GM19328 (cell line): Measurements from ENCODE around the gene FSD1.
"Not testable (repeated sequence)": the region's sequence is repeated elsewhere in the genome, so short reads cannot be mapped to it uniquely, and the experiment has no call there.

Experiments used
- ATAC-seq: cut with Tn5 transposase; IDR thresholded peaks from one replicate; pipeline ENCODE4 v1.9.1; 2021; ENCODE audit warnings: mild to moderate bottlenecking, moderate library complexity; ENCODE audit not compliant: unreplicated experiment

The FSD1 gene

GRCh38 chr19:4342314-4342614 is 37.9 kb downstream of the FSD1 start:
- no peak for ATAC-seq

GRCh38 chr19:4342615-4343369 is 38.4 kb downstream of the FSD1 start:
- peak; percentile 89 for ATAC-seq

GRCh38 chr19:4343370-4344307 is 39.2 kb downstream of the FSD1 start, which contains the start of gene MPND:
MPND (plus strand) TSS chr19:4343562; CDS start chr19:4343594, 32 bp downstream.
- peak; percentile 45 for ATAC-seq

GRCh38 chr19:4345342-4346019 is 41.1 kb downstream of the FSD1 start:
- no peak for ATAC-seq

GRCh38 chr19:4346020-4346383 is 41.6 kb downstream of the FSD1 start:
- no peak for ATAC-seq

- no peak for ATAC-seq
Observed at GRCh38 chr19:4347521-4347920, 43.1 kb downstream of the FSD1 start.

GRCh38 chr19:4349225-4349624 is 44.8 kb downstream of the FSD1 start:
- ATAC-seq, result not testable (repeated sequence)

- ATAC-seq, result no peak
Observed at GRCh38 chr19:4350111-4350510, 45.7 kb downstream of the FSD1 start.

GRCh38 chr19:4350726-4351125 is 46.3 kb downstream of the FSD1 start:
- no peak for ATAC-seq

- ATAC-seq, result no peak
Observed at GRCh38 chr19:4352701-4353121, 48.3 kb downstream of the FSD1 start.

GRCh38 chr19:4354282-4354681 is 49.9 kb downstream of the FSD1 start:
- ATAC-seq, result no peak

GRCh38 chr19:4354897-4355296 is 50.5 kb downstream of the FSD1 start:
- ATAC-seq, result no peak

- no peak for ATAC-seq
Observed at GRCh38 chr19:4357095-4357797, 52.8 kb downstream of the FSD1 start.

- ATAC-seq, result no peak
Observed at GRCh38 chr19:4357921-4358326, 53.5 kb downstream of the FSD1 start.

- ATAC-seq, result no peak
Observed at GRCh38 chr19:4358709-4359626, 54.6 kb downstream of the FSD1 start.

GRCh38 chr19:4359627-4360000 is 55.2 kb downstream of the FSD1 start:
- ATAC-seq, result no peak

- ATAC-seq, result no peak
Observed at GRCh38 chr19:4360081-4360569, 55.7 kb downstream of the FSD1 start.

GRCh38 chr19:4360641-4361151 is 56.3 kb downstream of the FSD1 start:
- no peak for ATAC-seq
